ENCODE results near the gene TMEM127. TPM values are rescaled to one million over a fixed set of nuclear protein-coding genes. Genes with fewer than 3 reads are reported as not detected.
"Not testable (repeated sequence)": the region's sequence is repeated elsewhere in the genome, so short reads cannot be mapped to it uniquely, and the experiment has no call there.

Gene TMEM127
- total and polyA plus RNA-seq, 8 donors = 8.2 to 38.4 (median 24.1) TPM

DNA sequence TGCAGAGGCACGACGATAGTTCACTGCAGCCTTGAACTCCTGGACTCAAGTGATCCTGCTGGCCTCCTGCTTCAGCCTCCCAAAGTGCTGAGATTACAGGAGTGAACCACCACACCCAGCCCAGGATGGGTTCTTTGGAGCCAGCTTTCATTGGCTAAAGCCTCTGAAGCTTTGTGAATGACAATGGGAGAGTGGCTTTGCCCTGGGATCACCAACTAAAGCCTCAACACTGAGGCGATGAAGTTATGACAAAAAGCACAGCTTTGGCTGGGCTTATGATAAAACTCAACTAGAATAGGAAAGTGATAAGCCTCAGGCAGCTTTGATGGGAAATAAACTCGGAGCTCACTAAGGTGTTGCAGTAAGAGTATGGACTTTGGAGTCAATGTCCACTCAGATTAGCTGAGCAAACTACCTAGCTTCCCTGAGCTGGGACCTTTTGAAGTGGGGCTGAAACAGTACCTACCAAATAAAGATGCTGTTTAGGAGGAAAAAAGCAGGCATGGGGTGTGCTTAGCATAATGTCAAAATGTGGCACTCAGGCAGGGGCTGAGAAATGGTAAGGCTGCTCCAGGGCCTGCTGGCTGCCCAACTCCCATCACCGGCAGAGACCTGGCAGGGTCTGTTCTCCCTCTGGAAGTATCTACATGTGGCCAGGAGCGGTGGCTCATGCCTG lies 4.3 kb downstream of the TMEM127 start:
- 40 to 44% methylated on average over 6 of the region's 6 CpGs for WGBS, 2 donors
- H3K27me3 ChIP-seq = no peaks in the 10 kb centered on the region
- no peaks in the 10 kb centered on the region for H3K36me3 ChIP-seq
- H3K4me3 ChIP-seq = no peak overlapping the region
- H3K9me3 ChIP-seq = no peaks in the 10 kb centered on the region
- intact Hi-C loops (cut with DNase I) = loop anchor here in 2 of 3 donors (10.0 kb wide), 1 partner anchor 57 kb away; the partner anchor contains the start of gene STARD7 (in 2 of the 2)
- TF ChIP-seq, protein P1, sequence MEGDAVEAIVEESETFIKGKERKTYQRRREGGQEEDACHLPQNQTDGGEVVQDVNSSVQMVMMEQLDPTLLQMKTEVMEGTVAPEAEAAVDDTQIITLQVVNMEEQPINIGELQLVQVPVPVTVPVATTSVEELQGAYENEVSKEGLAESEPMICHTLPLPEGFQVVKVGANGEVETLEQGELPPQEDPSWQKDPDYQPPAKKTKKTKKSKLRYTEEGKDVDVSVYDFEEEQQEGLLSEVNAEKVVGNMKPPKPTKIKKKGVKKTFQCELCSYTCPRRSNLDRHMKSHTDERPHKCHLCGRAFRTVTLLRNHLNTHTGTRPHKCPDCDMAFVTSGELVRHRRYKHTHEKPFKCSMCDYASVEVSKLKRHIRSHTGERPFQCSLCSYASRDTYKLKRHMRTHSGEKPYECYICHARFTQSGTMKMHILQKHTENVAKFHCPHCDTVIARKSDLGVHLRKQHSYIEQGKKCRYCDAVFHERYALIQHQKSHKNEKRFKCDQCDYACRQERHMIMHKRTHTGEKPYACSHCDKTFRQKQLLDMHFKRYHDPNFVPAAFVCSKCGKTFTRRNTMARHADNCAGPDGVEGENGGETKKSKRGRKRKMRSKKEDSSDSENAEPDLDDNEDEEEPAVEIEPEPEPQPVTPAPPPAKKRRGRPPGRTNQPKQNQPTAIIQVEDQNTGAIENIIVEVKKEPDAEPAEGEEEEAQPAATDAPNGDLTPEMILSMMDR (IDR thresholded peaks at IDR 0.05) = no peak
- no peak for ATAC-seq
- no peak for DNase-seq
- no peak for FAIRE-seq
- peak overlapping the region; percentile 87 to 92 (median 91) for H3K27ac ChIP-seq
- peaks cover 40 to 56% (median 50%) of the 10 kb centered on the region in 3 donors for H3K4me1 ChIP-seq

DNA sequence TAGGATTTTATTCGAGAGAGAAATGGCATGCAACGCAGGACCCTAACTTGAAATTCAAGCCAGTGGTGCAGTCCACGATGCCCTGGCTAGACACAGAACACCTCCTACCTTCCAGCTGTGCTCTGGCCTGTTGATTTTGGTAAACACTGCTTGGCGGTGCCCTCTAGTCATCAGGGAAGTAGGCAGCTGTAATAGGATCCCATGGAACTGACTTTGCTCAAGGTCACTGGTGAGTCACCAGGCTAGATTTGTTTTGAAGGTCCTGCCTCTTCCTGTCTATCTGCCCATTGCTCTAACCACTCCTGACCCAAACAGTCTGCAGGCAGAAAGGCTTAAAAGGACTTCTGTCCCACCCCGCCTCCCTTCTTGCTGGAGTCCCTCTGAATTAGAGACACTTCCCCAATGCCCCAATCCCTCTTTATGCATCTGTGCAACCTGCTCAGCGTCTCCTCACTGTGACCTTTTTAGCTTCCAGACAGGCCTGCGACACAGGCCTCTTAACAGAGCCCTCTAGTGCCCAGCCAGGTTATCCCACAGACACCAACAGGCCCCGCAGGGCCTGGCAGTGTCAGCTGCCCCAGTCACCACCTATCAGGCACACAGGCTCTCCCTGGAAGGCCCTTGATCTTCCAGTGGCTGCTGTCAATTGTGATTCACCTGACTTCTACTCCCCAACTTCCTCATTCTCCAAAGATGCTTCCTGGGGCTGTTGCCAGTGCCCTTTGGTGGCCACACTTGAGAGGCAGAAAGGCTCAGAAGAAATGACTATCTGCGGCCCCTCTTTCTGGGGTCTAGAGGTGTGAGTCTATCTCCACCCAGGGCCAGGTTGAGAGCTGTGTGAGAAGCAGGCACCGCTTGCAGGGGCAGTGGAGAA lies 5.2 kb downstream of the TMEM127 start:
- WGBS, 2 donors = 29 to 31% methylated on average over 10 of the region's 10 CpGs
- DNase-seq (peak in 5 of 6 donors; percentile 66 to 91 (median 88)), ATAC-seq (peak; percentile 83 to 88 (median 84)), FAIRE-seq (no peak)
- Histone ChIP-seq H3K27me3 (no peaks in the 10 kb centered on the region), H3K4me1 (peaks cover 40 to 56% (median 50%) of the 10 kb centered on the region in 3 donors), H3K27ac (peak overlapping the region; percentile 87 to 92 (median 91)), H3K9me3 (no peaks in the 10 kb centered on the region), H3K4me3 (no peak overlapping the region), H3K36me3 (peaks cover 0 to 3% (median 0%) of the 10 kb centered on the region in 3 donors)
- intact Hi-C loops (cut with DNase I) = loop anchor here in 2 of 3 donors (10.0 kb wide), 1 partner anchor 56 kb away; the partner anchor contains the start of gene STARD7 (in 2 of the 2)
- TF ChIP-seq, protein P1 (IDR thresholded peaks at IDR 0.05) = peak in 1 of 4 donors; percentile 13

DNA sequence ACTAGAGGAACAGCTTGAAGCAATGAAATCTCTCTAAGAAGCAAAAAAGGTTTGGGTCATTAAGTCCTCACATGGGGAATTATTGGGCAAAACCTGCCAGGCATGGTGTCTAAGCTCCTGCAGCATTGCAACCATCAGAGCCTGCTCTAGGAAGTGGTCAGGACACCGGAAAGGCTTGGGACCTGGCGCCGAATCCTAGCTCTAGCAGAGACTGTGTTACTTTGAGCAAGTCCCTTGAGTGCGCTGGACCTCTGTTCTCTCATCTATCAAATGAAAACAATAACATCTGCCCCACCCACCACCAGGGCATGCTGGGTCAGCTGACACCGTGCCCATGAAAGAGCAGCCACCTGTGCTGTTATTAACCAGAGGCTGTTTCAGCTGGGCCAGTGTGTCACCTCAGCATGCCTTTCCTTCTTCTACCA lies 6.3 kb downstream of the TMEM127 start:
- peak; percentile 70 to 77 (median 71) for ATAC-seq
- TF ChIP-seq, protein P1 (IDR thresholded peaks at IDR 0.05) = no peak
- 37 to 48% methylated on average over 5 of the region's 5 CpGs for WGBS, 2 donors
- Histone ChIP-seq H3K27me3 (no peaks in the 10 kb centered on the region), H3K9me3 (no peaks in the 10 kb centered on the region), H3K36me3 (peaks cover 0 to 14% (median 2%) of the 10 kb centered on the region in 3 donors), H3K27ac (peak overlapping the region; percentile 87 to 92 (median 91)), H3K4me1 (peaks cover 37 to 53% (median 48%) of the 10 kb centered on the region in 3 donors), H3K4me3 (no peak overlapping the region)
- peak in 5 of 6 donors; percentile 64 to 83 (median 79) for DNase-seq
- intact Hi-C loops (cut with DNase I) = no loop called here
- FAIRE-seq = no peak

DNA sequence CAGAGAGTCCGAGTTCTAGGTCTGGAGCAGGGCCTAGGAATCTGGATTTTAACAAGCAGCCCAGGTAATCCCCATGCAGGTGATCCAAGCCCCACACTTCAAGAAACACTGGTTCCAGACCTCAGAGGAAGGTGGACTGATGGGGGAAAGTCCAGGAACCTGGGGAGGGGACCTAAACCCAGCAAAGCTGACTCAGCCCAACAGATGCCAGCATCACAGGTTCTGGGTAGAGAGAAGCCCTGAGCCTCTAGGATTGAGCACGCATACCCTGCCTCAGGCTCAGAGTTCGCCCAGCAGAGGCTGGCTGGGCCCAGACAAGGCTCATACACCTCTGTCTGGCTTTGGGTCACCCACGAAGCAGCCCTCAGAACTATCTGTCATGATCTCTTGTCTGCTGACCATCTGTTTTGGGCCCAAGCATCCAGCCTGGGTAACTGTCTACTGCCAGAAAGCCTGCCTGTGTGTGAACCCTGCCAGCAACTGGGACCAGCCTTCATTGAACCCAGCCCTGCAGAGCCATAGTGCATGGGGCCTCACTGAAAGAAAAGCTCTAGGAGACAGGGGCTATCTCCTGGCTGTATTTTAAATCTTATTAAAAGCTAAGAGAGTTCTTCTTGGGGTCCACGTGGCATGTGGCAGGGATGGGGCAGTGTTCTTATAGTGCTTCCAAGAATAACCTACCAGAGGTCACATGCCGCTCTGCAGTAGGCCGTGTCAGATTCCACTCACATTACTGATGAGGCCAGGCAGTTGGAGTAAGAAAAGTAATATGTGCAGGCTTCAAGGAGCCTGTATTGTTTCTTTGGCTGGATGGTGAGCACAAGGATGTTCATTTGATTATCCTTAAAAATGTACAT lies 7.4 kb downstream of the TMEM127 start:
- TF ChIP-seq, protein P1 (IDR thresholded peaks at IDR 0.05) = no peak
- FAIRE-seq = no peak
- Histone ChIP-seq H3K9me3 (no peaks in the 10 kb centered on the region), H3K4me1 (peaks cover 31 to 45% (median 42%) of the 10 kb centered on the region in 3 donors), H3K27me3 (no peaks in the 10 kb centered on the region), H3K27ac (peak overlapping the region; percentile 4 to 92 (median 90)), H3K4me3 (no peak overlapping the region), H3K36me3 (peaks cover 0 to 25% (median 8%) of the 10 kb centered on the region in 3 donors)
- 83 to 86% methylated on average over 7 of the region's 7 CpGs for WGBS, 2 donors
- DNase-seq = no peak
- no peak for ATAC-seq
- intact Hi-C loops (cut with DNase I) = no loop called here

DNA sequence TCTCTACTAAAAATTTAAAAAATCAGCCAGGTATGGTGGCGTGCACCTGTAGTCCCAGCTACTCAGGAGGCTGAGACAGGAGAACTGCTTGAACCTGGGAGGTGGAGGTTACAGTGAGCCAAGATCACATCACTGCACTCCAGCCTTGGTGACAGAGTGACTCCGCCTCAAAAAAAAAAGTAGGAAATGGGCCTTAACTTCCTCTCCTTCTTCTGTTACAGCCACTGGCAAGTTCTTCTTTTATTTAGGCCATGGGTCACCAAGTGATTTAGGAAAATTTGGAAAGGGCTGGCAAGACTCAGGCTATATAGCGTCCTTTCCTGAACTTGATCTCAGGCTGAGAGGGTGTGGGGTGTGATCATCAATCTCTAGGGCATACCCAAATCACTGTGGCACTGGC lies 8.1 kb downstream of the TMEM127 start:
- ATAC-seq; H3K27me3 ChIP-seq; FAIRE-seq; H3K9me3 ChIP-seq; DNase-seq; H3K4me3 ChIP-seq; intact Hi-C loops (cut with DNase I): not testable (repeated sequence)
- Histone ChIP-seq H3K4me1 (peaks cover 31 to 45% (median 41%) of the 10 kb centered on the region in 3 donors), H3K27ac (peak overlapping the region in 3 of 4 donors; percentile 7 to 92 (median 57)), H3K36me3 (peaks cover 0 to 31% (median 13%) of the 10 kb centered on the region in 3 donors)
- 94 to 95% methylated on average over 3 of the region's 3 CpGs for WGBS, 2 donors

All from pancreas (tissue), 10 donors.